NCI-H82 treated with DMSO at 0.1 percent for 48 hours (cell line): ENCODE measurements around the gene RCN2.
"Not testable (repeated sequence)": the region's sequence is repeated elsewhere in the genome, so short reads cannot be mapped to it uniquely, and the experiment has no call there.

ENCODE experiments used
- DNase-seq: peaks from one replicate; lab custom pipeline; 2025; ENCODE audit not compliant: unreplicated experiment; lab: John Stamatoyannopoulos, UW

RCN2 gene

GRCh38 chr15:76932135-76932966 is 802 bp downstream of the RCN2 start:
- DNase-seq: no peak

- no peak for DNase-seq
Measured at GRCh38 chr15:76935620-76936019, 4.1 kb downstream of the RCN2 start.

- no peak for DNase-seq
Measured at GRCh38 chr15:76936671-76937070, 5.1 kb downstream of the RCN2 start.

GRCh38 chr15:76938752-76939151 is 7.2 kb downstream of the RCN2 start:
- no peak for DNase-seq

GRCh38 chr15:76939715-76940114 is 8.2 kb downstream of the RCN2 start:
- no peak for DNase-seq

GRCh38 chr15:76941636-76942035 is 10.1 kb downstream of the RCN2 start:
- no peak for DNase-seq

DNA sequence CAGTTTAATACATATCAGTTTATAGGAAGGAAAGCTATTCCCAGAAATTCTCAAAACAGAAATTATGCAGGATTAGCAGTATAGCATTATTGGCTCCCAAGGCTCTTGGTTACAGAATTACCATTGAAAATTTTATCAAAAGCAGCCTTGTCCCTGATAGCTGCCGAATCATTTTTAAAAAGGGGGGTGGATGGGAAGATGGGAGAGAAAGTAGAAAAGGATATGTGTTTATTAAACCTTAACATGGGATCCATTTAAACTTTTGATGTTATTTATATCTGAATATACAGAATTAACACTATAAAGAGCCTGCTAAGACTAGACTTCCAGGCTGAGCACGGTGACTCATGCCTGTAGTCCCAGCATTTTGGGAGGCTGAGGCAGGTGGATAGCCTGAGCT is 10.8 kb downstream of the RCN2 start:
- DNase-seq: no peak

GRCh38 chr15:76945494-76946093 is 14.0 kb downstream of the RCN2 start:
- DNase-seq: no peak

GRCh38 chr15:76947454-76947853 is 15.9 kb downstream of the RCN2 start:
- DNase-seq: no peak

GRCh38 chr15:76951220-76951619 is 19.7 kb downstream of the RCN2 start:
- DNase-seq: no peak

GRCh38 chr15:76953913-76954312 is 22.4 kb downstream of the RCN2 start:
- DNase-seq: no peak

DNA sequence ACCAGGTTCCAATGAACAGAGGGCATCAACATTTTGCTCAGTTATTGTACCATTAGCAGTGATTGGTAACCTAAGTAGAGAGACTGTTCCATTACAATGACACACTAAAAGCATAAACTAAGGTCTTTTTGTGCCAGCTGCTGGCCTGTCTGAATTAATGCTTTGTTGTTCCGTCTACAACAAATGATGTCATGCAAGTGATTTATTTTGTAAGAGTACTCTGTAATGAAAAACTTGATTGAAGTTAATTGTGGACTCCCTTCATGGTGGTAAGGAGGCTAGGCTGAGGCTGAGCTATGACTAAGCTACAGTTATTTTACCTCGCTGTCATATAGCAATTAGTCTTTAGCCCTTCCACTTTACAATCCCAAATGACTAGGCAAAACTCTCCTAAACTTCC is 23.2 kb downstream of the RCN2 start:
- no peak for DNase-seq

GRCh38 chr15:76961268-76962011 is 29.9 kb downstream of the RCN2 start:
- no peak for DNase-seq

- DNase-seq: no peak
Measured at GRCh38 chr15:76962337-76963013, 30.9 kb downstream of the RCN2 start.

- DNase-seq: no peak
Measured at GRCh38 chr15:76963596-76963995, 32.0 kb downstream of the RCN2 start.

- DNase-seq: no peak
Measured at GRCh38 chr15:76964157-76964556, 32.6 kb downstream of the RCN2 start.

- DNase-seq: not testable (repeated sequence)
Measured at GRCh38 chr15:76966051-76966450, 34.5 kb downstream of the RCN2 start.

GRCh38 chr15:76967067-76967466 is 35.5 kb downstream of the RCN2 start:
- no peak for DNase-seq

DNA sequence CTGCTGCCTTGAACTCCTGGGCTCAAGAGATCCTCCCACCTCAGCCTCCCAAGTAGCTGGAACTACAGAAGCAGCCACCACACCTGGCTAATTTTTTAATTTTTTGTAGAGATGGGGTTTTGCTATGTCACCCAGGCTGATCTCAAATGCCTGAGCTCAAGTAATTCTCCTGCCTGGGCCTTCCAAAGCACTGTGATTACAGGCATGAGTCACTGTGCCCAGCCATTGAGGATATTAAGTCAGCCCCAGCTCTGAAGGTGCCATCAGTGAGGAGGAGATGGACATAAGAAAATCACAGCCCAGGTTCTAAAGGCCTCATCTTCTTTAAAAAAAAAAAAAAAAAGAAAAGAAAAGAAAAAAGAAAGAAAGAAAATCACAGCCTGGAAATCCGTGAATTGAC is 36.8 kb downstream of the RCN2 start:
- no peak for DNase-seq

GRCh38 chr15:76972389-76973361 is 41.1 kb downstream of the RCN2 start:
- no peak for DNase-seq
